Measurements from ENCODE around the gene RPH3AL. TPM values are rescaled to one million over a fixed set of nuclear protein-coding genes. Genes with fewer than 3 reads are reported as not detected.
"Not testable (repeated sequence)": the region's sequence is repeated elsewhere in the genome, so short reads cannot be mapped to it uniquely, and the experiment has no call there.

RPH3AL gene
- total RNA-seq, 2 experiments from 2014 or later: 1.6 to 2.2 TPM

- CTCF ChIA-PET: no interaction called here
- no peak for DNase-seq
- Mint-ChIP-seq H3K4me3 (no peak overlapping the region), H3K9me3 (no peaks in the 10 kb centered on the region), H3K36me3 (ENCODE audit: low read depth) (no peaks in the 10 kb centered on the region), H3K27me3 (ENCODE audit: low read depth) (peaks cover 24% of the 10 kb centered on the region), H3K27ac (no peak overlapping the region), H3K4me1 (ENCODE audit: low read depth) (peaks cover 2% of the 10 kb centered on the region)
- intact Hi-C loops (cut with micrococcal nuclease): no loop called here
These were observed 174.1 kb downstream of the RPH3AL start for GRCh38 chr17:178292-179065.

DNA sequence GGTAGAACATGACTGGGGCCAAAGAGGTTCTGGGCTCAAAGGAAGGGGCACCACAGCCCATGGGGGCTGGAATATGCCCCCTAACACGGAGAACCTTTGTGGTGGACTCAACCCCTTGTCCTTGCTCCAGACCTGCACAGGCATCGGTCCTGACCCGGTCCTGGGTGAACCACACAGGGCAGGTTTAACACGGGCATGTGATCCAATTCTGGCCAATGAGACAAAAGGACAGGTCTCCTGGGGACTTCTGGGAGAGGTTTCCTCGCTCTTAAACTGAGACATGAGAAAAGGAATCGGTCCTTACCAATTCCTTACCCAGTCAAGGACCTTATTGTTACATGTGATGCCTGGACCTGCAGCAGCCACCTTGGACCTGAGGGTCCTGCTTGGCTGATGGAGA, 174.8 kb downstream of the RPH3AL start:
- Mint-ChIP-seq H3K9me3 (no peaks in the 10 kb centered on the region), H3K27ac (no peak overlapping the region), H3K4me1 (ENCODE audit: low read depth) (peaks cover 2% of the 10 kb centered on the region), H3K4me3 (no peak overlapping the region), H3K36me3 (ENCODE audit: low read depth) (no peaks in the 10 kb centered on the region), H3K27me3 (ENCODE audit: low read depth) (peaks cover 17% of the 10 kb centered on the region)
- intact Hi-C loops (cut with micrococcal nuclease): no loop called here
- CTCF ChIA-PET: no interaction called here
- no peak for DNase-seq

GRCh38 chr17:177155-177554, 175.5 kb downstream of the RPH3AL start:
- intact Hi-C loops (cut with micrococcal nuclease): no loop called here
- DNase-seq: no peak
- H3K4me3 Mint-ChIP-seq: no peak overlapping the region

DNA sequence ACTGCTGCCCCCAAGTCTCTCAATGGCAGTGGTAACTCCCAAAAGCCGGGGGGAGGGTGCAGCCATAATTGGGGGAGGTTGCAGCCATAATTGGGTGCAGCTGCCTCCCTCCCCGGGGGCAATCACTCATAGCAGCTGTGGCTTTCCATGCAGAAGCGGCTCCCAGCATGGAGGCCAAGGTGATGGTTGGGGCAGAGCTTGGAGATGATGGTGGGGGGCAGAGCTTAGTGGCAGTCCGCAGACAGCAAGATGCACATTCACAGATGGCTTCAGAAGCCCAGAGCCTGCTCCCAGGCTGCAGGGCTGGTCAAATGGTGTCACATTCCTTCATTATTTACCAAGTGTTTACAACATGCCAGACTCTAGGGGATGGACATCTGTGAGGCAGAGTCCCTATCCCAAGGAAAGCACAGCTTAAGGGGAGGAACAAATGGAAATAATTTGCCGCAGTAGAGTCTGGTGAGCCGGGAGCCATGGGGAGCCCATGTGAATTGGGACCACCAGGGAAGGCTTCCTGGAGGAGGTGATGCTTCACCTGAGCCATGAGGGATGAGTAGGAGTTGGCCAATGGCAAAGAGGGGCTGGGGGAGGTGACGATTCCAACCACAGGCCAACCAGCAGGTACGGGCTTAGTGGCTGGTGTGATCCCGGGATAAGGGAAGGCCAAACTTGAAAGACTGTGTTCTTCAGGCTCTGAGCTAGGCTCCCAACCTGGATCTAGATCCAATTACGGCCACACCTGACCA, 179.3 kb downstream of the RPH3AL start:
- peaks cover 4% of the 10 kb centered on the region for H3K27me3 Mint-ChIP-seq (ENCODE audit: low read depth)
- no peaks in the 10 kb centered on the region for H3K9me3 Mint-ChIP-seq
- H3K4me3 Mint-ChIP-seq: no peak overlapping the region
- H3K4me1 Mint-ChIP-seq (ENCODE audit: low read depth): peaks cover 3% of the 10 kb centered on the region
- H3K27ac Mint-ChIP-seq: no peak overlapping the region
- no peak for DNase-seq
- no peaks in the 10 kb centered on the region for H3K36me3 Mint-ChIP-seq (ENCODE audit: low read depth)
- CTCF ChIA-PET: no interaction called here
- intact Hi-C loops (cut with micrococcal nuclease): no loop called here

More at GRCh38 chr17:177155-177554, 175.5 kb downstream of the RPH3AL start:
- no peak overlapping the region for H3K27ac Mint-ChIP-seq
- no peaks in the 10 kb centered on the region for H3K9me3 Mint-ChIP-seq
- CTCF ChIA-PET: no interaction called here
- peaks cover 14% of the 10 kb centered on the region for H3K27me3 Mint-ChIP-seq (ENCODE audit: low read depth)
- peaks cover 2% of the 10 kb centered on the region for H3K4me1 Mint-ChIP-seq (ENCODE audit: low read depth)
- H3K36me3 Mint-ChIP-seq (ENCODE audit: low read depth): no peaks in the 10 kb centered on the region

DNA sequence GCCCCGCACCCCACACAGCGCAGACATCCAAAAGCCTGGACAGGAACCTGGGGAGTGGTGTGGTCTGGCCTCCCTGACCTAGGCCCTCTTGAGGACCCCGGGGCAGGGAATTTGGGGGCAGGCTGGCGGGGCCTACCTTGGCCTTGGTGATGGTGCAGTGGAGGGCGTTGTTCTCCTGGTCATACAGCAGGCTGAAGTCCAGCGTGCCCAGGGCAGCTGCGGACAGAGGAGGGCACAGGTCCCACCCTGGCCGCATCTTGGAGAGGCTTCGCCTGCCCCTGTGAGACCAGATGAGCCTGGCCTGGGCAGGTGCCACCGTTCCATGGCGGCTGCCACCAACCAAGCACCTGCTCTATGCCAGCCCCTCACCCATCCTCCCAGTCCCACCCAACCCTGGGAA, 180.2 kb downstream of the RPH3AL start:
- CTCF ChIA-PET: no interaction called here
- Mint-ChIP-seq H3K4me3 (no peak overlapping the region), H3K36me3 (ENCODE audit: low read depth) (no peaks in the 10 kb centered on the region)

DNA sequence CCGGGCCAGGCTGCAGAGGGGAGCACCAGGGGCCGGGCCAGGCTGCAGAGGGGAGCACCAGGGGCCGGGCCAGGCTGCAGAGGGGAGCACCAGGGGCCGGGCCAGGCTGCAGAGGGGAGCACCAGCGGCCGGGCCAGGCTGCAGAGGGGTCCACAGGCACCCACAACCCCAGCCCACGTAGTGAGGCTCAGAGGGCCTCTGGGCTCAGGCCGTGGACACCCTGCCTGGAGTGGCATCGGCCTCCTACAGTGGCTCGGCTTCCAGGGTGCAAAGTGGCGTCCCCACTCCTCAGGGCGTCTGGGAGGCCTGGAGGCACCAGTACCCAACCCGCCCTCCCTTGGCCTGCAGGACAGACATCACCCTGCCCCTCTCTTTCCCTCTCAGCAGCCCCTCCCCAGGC, 180.7 kb downstream of the RPH3AL start:
- Mint-ChIP-seq H3K4me1 (ENCODE audit: low read depth) (peaks cover 3% of the 10 kb centered on the region), H3K27me3 (ENCODE audit: low read depth) (no peaks in the 10 kb centered on the region)
- CTCF ChIA-PET: no interaction called here

More for the DNA sequence above, 180.2 kb downstream of the RPH3AL start:
- H3K4me1 Mint-ChIP-seq (ENCODE audit: low read depth): peaks cover 3% of the 10 kb centered on the region
- no peaks in the 10 kb centered on the region for H3K27me3 Mint-ChIP-seq (ENCODE audit: low read depth)
- no peak overlapping the region for H3K27ac Mint-ChIP-seq
- H3K9me3 Mint-ChIP-seq: no peaks in the 10 kb centered on the region
- intact Hi-C loops (cut with micrococcal nuclease): no loop called here
- no peak for DNase-seq

DNA sequence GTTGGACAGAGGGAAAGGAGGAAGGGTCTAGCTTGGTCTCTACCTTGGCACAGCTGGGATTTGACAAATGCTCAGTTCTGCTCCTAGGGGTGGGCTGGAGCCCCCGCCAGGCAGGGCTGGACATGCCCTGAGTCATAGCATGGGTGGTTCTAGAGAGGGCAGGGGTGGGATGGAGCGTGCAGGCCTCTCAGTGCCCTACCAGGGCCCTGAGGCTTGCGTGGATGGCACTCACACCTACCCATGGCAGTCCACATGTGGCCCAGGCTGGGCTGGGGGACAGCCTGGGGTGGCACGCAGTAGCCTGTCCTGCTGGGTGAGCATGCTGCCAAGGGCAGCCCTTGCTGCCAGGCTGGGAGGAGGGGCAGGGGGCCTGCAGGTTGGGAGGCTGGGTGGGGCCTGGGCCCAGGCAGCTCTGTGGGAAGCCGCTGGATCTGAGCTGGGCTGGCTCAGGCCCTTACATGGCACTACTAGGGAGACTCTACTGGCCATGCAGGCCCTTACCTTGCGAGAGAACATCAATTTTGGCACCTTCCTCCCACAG, 182.4 kb downstream of the RPH3AL start:
- intact Hi-C loops (cut with micrococcal nuclease): no loop called here
- CTCF ChIA-PET: no interaction called here
- no peaks in the 10 kb centered on the region for H3K27me3 Mint-ChIP-seq (ENCODE audit: low read depth)
- H3K9me3 Mint-ChIP-seq: no peaks in the 10 kb centered on the region
- peaks cover 3% of the 10 kb centered on the region for H3K4me1 Mint-ChIP-seq (ENCODE audit: low read depth)
- H3K27ac Mint-ChIP-seq: no peak overlapping the region
- DNase-seq: no peak
- H3K36me3 Mint-ChIP-seq (ENCODE audit: low read depth): no peaks in the 10 kb centered on the region
- H3K4me3 Mint-ChIP-seq: no peak overlapping the region

More for the DNA sequence above, 180.7 kb downstream of the RPH3AL start:
- DNase-seq: no peak
- Mint-ChIP-seq H3K27ac (no peak overlapping the region), H3K9me3 (no peaks in the 10 kb centered on the region), H3K36me3 (ENCODE audit: low read depth) (no peaks in the 10 kb centered on the region), H3K4me3 (no peak overlapping the region)
- intact Hi-C loops (cut with micrococcal nuclease): no loop called here

DNA sequence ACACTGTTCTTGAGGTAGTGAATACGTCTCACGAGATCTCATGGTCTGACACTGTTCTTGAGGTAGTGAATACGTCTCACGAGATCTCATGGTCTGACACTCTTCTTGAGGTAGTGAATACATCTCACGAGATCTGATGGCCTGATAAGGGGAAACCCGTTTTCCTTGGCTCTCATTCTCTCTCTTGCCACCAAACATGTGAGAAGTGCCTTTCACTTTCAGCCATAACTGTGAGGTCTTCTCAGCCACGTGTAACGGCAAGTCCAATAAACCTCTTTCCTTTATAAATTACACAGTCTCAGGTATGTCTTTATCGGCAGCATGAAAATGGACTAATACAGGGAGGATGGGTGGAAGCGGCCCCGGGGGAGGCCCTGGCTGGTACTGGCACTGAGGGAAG, 184.0 kb downstream of the RPH3AL start:
- H3K27me3 Mint-ChIP-seq (ENCODE audit: low read depth); H3K4me3 Mint-ChIP-seq; H3K27ac Mint-ChIP-seq; H3K36me3 Mint-ChIP-seq (ENCODE audit: low read depth); H3K9me3 Mint-ChIP-seq; H3K4me1 Mint-ChIP-seq (ENCODE audit: low read depth); DNase-seq; intact Hi-C loops (cut with micrococcal nuclease); CTCF ChIA-PET: not testable (repeated sequence)

DNA sequence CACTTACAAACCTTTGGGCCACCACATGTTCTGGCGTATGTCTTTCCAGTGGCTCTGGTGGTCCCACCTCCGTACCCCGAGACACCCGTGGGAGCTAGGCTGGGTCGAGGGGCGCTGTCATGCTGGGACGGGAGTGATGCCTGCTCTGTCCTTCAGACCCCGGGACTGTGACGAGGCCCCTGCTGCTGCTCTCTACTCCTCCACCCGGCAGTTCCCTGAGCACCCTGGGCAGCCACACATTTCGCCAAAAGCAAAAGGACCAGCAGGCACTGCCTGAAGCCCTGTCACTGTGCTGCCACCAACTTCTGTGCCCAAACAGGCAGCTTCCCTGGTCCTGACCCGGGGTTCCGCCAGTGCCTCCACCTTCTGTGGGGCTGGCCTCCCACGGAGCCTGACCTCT, 186.7 kb downstream of the RPH3AL start:
- no peaks in the 10 kb centered on the region for H3K36me3 Mint-ChIP-seq (ENCODE audit: low read depth)
- intact Hi-C loops (cut with micrococcal nuclease): no loop called here
- DNase-seq: no peak
- H3K27me3 Mint-ChIP-seq (ENCODE audit: low read depth): no peaks in the 10 kb centered on the region
- H3K9me3 Mint-ChIP-seq: no peaks in the 10 kb centered on the region
- peaks cover 3% of the 10 kb centered on the region for H3K4me1 Mint-ChIP-seq (ENCODE audit: low read depth)
- no peak overlapping the region for H3K27ac Mint-ChIP-seq
- no peak overlapping the region for H3K4me3 Mint-ChIP-seq
- CTCF ChIA-PET: interaction anchor here (0.6 kb wide), 2 partner anchors 48 to 211 kb away, joined by 3 read pairs; no protein-coding TSS in a partner anchor

DNA sequence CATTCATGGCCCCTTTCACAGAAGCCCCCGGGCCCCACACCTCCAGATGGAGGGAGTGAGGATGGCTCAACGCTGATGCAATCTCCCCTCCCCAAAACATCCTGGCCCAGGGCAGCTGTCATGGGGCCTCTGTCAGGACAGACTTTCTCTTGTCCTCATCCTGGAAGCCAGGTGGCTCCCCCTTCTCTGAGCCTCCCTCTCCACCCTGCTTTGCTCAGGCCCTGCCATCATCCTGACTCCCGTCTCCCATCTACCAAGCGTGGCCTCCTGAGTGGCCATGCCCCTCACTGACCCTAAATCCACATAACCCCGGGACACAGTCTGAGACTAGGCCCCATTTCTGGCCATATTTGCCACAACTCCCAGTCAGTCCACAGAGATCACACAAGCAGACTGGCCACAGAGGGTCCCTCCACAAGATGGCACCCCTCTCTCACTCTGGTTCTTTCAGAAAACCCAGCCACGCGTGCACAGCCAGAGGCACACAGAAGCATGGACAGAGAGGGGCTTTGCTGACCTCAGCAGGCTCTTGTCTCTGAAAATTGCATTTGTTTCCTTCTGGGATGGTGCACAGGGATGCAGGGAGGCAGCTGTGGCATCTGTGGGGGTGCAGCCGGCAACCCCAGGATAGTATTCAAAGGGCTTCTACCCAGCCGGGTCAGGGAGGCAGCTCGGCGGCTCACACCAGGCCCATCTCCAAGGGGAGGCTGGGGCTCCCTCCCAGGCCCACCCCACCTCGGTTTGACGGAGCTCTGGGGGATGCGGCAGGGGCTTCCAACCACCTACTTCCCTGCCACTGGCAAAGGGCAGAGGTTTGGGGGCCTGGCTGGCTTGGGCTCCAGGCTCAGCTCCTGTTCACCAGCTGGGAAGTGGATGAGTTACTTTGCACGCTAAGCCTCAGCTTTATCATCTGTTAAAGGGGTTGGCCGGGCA, 188.0 kb downstream of the RPH3AL start:
- H3K9me3 Mint-ChIP-seq: no peaks in the 10 kb centered on the region
- CTCF ChIA-PET: interaction anchor here (0.7 kb wide), 1 partner anchor 31 kb away, joined by 5 read pairs; no protein-coding TSS in a partner anchor
- H3K27ac Mint-ChIP-seq: no peak overlapping the region
- peaks cover 3% of the 10 kb centered on the region for H3K4me1 Mint-ChIP-seq (ENCODE audit: low read depth)
- H3K27me3 Mint-ChIP-seq (ENCODE audit: low read depth): no peaks in the 10 kb centered on the region
- no peaks in the 10 kb centered on the region for H3K36me3 Mint-ChIP-seq (ENCODE audit: low read depth)
- intact Hi-C loops (cut with micrococcal nuclease): no loop called here
- no peak overlapping the region for H3K4me3 Mint-ChIP-seq
- DNase-seq: peak; percentile 43

DNA sequence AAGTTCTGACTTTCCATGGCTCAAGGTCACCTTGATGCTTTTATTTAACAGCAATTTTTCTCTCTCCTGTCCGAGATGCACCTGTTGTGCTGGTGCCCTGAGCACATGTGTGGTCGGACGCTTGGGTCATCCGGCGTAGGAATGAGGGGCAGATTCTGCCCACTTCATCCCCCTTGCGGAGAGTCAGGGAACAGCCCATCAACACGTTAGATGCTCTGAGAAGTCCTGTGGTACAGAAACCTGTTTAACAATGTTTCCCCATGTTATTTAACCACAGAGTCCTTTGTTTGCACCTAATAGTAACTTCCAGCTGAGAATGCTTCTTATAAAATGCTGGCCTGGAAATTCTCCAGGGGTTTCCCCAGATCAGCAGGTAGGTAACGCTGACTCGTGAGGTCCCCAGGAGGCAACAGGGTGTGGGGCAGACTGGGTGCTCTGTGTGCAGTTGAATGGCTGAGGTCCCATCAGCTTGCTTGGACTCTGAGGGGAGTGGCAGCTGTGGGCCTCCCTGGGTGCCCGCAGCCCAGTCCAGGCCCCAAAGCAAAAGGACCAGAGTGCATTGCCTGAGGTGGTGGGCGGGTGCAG, 189.0 kb downstream of the RPH3AL start:
- H3K4me3 Mint-ChIP-seq: no peak overlapping the region
- intact Hi-C loops (cut with micrococcal nuclease): no loop called here
- DNase-seq: no peak
- H3K4me1 Mint-ChIP-seq (ENCODE audit: low read depth): no peaks in the 10 kb centered on the region
- H3K27ac Mint-ChIP-seq: no peak overlapping the region
- H3K27me3 Mint-ChIP-seq (ENCODE audit: low read depth): no peaks in the 10 kb centered on the region
- H3K9me3 Mint-ChIP-seq: no peaks in the 10 kb centered on the region
- CTCF ChIA-PET: no interaction called here
- no peaks in the 10 kb centered on the region for H3K36me3 Mint-ChIP-seq (ENCODE audit: low read depth)

- intact Hi-C loops (cut with micrococcal nuclease): no loop called here
- CTCF ChIA-PET: no interaction called here
- H3K36me3 Mint-ChIP-seq (ENCODE audit: low read depth): no peaks in the 10 kb centered on the region
- DNase-seq: no peak
- no peak overlapping the region for H3K27ac Mint-ChIP-seq
- no peaks in the 10 kb centered on the region for H3K4me1 Mint-ChIP-seq (ENCODE audit: low read depth)
- no peaks in the 10 kb centered on the region for H3K9me3 Mint-ChIP-seq
- no peak overlapping the region for H3K4me3 Mint-ChIP-seq
- H3K27me3 Mint-ChIP-seq (ENCODE audit: low read depth): no peaks in the 10 kb centered on the region
These were observed 189.9 kb downstream of the RPH3AL start for GRCh38 chr17:162689-163088.
